HG03103 (cell line): Measurements from ENCODE around the gene CSAG1.
"Not testable (repeated sequence)": the region's sequence is repeated elsewhere in the genome, so short reads cannot be mapped to it uniquely, and the experiment has no call there.

ENCODE experiments used
- ATAC-seq: cut with Tn5 transposase; IDR thresholded peaks from one replicate; pipeline ENCODE4 v1.9.1; 2021; ENCODE audit warnings: low read depth; ENCODE audit not compliant: unreplicated experiment

Gene CSAG1

DNA sequence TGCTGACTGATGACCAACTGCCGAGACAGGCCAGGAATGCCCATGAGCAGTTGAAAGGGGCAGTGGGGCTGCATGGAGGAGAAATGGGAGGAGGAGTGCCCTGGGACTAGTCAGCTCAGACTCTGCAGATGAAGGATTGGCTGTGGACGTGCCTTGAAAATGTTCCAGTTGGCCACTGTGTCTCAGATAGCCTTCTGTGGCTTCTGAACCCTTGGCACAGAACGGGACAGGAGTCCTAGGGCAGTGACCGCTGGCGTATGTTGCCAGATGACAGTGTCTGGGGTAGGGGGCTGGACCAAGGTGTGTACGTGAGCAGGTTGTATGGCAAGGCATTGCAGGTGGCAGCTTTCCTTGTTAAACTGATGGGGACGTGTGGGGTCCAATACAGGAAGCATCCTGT is 27.0 kb downstream of the CSAG1 start:
- not testable (repeated sequence) for ATAC-seq

DNA sequence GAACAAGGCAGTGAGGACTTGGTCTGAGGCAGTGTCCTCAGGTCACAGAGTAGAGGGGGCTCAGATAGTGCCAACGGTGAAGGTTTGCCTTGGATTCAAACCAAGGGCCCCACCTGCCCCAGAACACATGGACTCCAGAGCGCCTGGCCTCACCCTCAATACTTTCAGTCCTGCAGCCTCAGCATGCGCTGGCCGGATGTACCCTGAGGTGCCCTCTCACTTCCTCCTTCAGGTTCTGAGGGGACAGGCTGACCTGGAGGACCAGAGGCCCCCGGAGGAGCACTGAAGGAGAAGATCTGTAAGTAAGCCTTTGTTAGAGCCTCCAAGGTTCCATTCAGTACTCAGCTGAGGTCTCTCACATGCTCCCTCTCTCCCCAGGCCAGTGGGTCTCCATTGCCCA is 33.1 kb downstream of the CSAG1 start:
- not testable (repeated sequence) for ATAC-seq

DNA sequence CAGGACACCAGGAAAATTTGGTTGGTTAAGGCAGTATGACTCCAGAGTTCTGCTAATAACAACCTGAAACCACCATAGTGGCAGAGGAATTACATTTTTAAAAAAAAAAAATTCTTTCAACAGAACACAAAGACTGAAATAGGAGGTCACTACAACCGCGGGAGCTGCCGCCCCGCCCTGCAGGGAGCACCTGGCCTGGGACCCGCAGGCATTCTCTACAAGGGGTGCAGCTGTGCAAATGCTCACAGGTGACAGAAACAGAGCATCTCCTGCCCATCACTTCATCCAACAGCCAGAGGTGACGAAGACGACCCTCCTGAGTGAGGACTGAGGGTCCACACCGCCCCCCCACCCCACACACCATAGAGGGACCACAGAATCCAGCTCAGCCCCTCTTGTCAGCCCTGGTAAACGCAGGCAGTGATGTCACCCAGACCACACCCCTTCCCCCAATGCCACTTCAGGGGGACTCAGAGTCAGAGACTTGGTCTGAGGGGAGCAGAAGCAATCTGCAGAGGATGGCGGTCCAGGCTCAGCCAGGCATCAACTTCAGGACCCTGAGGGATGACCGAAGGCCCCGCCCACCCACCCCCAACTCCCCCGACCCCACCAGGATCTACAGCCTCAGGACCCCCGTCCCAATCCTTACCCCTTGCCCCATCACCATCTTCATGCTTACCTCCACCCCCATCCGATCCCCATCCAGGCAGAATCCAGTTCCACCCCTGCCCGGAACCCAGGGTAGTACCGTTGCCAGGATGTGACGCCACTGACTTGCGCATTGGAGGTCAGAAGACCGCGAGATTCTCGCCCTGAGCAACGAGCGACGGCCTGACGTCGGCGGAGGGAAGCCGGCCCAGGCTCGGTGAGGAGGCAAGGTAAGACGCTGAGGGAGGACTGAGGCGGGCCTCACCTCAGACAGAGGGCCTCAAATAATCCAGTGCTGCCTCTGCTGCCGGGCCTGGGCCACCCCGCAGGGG is 35.3 kb downstream of the CSAG1 start, which contains the start of gene MAGEA3:
Gene MAGEA3, plus strand, starts transcription at position 843 of the 980 bp plus-strand sequence. CDS start 2,039 bp downstream, outside the sequence.
- not testable (repeated sequence) for ATAC-seq

DNA sequence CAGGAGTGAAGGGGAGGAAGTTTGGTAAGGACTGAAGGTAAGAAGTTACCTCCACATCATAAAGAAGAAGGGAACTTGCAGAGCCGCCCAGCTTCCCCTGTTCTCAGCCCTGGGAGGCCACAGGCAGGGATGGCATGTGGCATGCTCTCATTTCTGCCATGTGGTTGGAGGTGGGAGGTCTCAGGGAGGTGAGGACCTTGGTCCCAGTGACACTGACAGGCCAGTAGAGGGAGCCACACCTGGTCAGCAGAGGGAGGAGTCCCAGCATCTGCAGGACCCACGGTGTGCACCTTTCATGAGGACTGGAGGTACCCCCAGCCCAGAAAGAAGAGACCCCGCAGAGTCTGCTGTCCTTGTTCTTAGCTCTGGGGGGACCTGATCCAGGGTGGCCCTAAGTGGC is 52.5 kb downstream of the CSAG1 start:
- peak; percentile 86 for ATAC-seq
